Transverse colon (tissue), 3 donors: ENCODE measurements around the gene CEPT1.

Experiments used
- CTCF ChIP-seq, 5 experiments: fragments of 200-600 bp in 3 of 5; fragments of 450-650 bp in 2 of 5; sonication (generic) in 3 of 5; IDR thresholded peaks; 1 replicate in 2 of 5; 2 replicates in 3 of 5; pipeline ENCODE4 v1.5.1; 2016 to 2017; ENCODE audit warnings: antibody characterized with exemption in 5 of 5, inconsistent platforms in 3 of 5, mild to moderate bottlenecking in 2 of 5, moderate library complexity in 1 of 5
- POLR2A ChIP-seq: fragments of 450-650 bp; IDR thresholded peaks from one replicate; pipeline ENCODE4 v1.6.1; 2016; ENCODE audit warnings: antibody characterized with exemption, mild to moderate bottlenecking, moderate library complexity

- TF ChIP-seq CTCF (IDR thresholded peaks at IDR 0.05), result no peak
- no peak for TF ChIP-seq POLR2A
These were observed 52.1 kb downstream of the CEPT1 start for GRCh38 chr1:111192074-111192473.
